GM11168 (cell line): ENCODE results near the gene OGG1.

Source experiments
- in situ Hi-C: fragments of 300-500 bp; cut with MboI; formaldehyde crosslinking; loops from one replicate; pipeline ENCODE4 v1.12.0; 2022; ENCODE audit warnings: low sequenced_read_pairs; ENCODE audit not compliant: unreplicated experiment

Gene OGG1

GRCh38 chr3:9781978-9782603 lies 32.3 kb downstream of the OGG1 start:
- in situ Hi-C loops, result no loop called here

DNA sequence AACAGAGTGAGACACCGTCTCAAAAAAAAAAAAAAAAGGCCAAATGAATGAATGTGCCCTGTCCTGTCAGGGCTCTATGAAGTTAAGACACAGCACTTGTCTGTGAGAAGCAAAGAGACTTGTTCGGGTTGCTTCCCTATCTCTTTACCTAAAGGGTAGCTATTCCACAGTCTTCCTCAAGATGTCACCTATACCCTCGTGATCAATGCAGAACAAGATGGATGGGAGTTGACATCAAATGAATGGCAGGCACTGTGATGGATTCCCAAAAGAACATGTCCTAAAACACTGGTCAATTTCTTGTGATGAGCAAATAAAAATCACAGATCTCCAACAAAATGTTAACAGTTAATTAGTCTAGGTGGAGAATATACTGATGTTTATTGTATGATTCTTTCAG lies 33.0 kb downstream of the OGG1 start:
- in situ Hi-C loops, result no loop called here

GRCh38 chr3:9783954-9784353 lies 34.2 kb downstream of the OGG1 start:
- in situ Hi-C loops, result no loop called here

DNA sequence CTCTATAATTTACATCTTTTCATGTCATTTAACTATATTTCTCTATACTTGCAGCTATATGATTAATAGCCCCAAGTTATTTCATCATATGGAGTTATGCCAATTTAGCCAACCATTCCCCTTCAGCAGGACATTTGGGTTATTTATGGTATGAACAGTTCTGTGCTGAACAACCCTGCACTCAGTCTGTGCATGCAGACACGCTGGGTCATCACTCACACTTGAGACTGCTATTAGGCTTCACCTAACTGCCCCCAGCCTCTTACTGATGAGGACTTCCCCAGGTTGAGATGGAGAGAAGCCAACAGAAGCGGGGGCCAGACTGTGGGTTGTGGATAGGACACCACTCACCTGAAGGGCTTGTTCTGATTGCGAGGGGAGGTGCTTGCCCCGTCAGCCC lies 35.2 kb downstream of the OGG1 start:
- in situ Hi-C loops, result no loop called here

GRCh38 chr3:9785602-9786001 lies 35.9 kb downstream of the OGG1 start:
- in situ Hi-C loops, result no loop called here

DNA sequence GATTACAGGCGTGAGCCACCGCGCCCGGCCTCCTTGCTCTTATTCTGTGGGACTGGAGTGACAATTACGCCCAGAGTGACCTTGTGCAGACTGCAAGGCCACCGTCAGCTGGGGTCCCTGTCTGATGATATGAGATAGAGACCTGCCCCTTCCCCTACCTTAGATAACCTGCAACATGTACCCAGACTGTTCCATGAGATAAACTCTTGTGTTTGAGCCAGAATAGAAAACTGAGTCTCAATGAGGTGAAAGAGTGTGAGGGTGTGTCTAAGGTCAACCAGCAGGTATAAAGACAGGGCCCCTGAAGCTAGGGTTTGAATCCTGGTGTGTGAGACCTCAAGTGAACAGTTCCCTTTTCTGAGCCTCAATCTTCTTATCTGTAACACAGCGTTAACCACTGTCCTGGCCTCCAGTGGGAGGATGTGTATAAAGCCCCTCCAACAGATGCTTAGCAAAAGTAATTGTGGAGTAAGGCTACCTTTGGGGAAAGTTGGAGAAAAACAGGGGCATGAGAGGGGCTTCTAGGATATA lies 36.5 kb downstream of the OGG1 start:
- in situ Hi-C loops, result no loop called here

DNA sequence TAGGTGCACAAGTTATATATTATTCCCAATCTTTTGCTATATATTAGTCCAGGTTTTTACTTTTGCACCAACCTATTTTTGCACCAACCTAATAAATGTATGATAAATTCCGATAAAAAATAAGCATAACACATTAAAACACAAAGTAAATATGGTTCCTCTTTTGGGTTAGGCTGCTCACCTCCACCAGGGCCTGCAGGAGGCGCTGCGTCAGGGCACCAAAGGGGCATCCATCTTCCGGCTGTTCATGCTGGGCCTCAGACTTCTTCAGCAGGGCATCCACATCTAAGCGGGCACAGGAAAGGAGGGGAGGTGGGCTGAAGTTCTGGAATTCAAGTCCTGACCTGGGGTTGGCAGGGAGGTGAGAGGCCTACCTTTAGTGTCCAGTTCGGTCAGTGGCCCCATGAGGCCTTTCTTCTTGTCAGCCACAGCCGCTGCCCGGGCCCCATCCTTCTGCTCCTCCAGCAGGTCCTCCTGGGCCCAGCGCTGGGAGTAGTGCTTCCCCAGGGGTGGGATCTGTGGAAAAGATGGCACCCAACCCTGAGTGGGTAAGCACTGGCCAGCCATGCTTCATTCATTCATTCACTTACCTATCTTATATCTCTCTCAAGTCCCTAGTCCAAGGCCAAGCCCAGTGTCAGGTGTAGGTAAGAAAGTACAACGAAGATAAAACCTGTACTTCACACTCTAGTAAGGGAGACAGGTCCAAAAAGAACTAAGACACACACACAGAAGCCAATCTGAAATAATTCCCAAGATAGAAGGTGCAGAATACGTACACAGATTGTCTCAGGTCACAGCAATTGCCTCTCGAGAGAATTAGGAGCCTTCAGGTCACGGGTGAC lies 37.3 kb downstream of the OGG1 start:
- in situ Hi-C loops, result no loop called here

DNA sequence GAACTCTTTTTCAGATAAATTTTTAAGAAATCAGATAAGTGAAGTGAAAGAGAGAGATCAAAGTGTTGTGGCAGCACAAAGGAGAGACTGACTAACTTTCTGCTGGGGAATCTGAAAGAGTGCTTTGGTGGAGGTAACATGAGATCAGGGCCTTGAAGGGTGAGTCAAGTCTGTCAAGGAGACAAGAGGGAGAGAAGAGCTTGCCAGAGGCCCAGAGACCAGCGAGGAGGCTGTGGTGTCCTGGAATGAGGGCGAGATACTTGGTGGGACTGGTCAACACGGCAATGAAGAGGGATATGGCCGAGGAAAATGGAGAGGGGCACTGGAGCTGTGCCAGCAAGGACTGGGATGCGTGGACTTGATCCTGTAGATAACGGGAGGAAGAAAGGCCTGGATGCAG lies 38.0 kb downstream of the OGG1 start:
- in situ Hi-C loops, result no loop called here

- in situ Hi-C loops, result no loop called here
These were observed 41.4 kb downstream of the OGG1 start for GRCh38 chr3:9791127-9791526.

GRCh38 chr3:9791790-9792404 lies 42.1 kb downstream of the OGG1 start:
- in situ Hi-C loops, result no loop called here

DNA sequence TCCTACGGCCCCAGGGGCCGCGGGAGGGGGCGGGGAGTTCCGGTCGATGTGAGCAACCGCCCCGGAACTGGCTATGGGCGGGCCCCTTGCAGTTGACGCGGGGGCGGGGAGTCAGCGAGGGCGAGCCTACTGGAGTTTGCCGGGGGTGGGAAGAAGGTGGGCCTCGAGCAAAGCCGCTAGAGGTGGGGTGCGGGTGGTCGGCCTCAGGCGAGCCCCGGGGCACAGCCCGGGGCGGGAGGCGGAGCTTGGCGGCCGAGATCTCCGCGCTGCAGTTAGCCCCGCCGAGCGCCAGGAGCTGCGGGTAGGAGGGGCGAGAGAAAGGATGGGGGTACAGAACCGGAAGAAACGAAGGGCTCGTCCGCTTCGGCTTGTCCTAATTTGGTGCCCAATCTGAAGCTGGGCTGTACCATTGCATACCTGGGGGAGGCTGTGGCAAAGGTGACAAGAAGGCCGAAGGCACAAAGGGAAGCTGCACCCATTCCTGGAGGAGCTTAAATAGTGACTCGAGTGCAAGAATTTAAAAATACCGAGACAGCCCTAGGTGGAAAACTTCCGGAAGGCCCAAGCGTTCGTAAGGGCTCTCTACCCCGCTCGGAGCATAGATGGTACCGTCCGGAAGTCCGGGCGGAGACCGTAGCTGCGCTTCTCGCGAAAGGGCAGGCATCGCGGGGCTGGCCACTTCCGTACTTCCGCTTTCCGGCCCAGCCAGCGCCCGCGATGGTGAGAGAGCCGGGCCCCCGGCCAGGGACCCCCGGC lies 42.8 kb downstream of the OGG1 start, which contains the start of the genes ARPC4 and TADA3:
TSS of gene ARPC4 (plus strand) at position 678 of the 756 bp plus-strand sequence. CDS start at position 718, 40 bp downstream.
TSS of gene TADA3 (minus strand) at position 69 of the 756 bp plus-strand sequence. CDS start 1,007 bp downstream, outside the sequence.
- in situ Hi-C loops, result no loop called here

GRCh38 chr3:9793161-9793781 lies 43.5 kb downstream of the OGG1 start:
- in situ Hi-C loops, result no loop called here

DNA sequence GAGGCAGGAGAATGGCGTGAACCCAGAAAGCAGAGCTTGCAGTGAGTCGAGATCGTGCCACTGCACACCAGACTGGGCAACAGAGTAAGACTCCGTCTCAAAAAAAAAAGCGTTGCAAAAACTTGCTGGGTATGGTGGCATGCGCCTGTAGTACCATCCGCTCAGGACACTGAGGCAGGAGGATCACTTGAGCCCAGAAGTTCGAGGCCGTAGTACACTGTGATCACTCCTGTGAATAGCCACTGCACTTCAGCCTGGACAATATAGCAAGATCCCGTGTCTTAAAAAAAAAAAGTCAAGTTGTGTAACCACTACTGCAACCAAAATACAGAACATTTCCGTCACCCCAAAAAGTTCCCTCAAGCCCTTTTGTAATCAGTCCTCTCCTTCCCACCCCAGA lies 44.6 kb downstream of the OGG1 start:
- in situ Hi-C loops, result no loop called here

GRCh38 chr3:9795207-9795606 lies 45.5 kb downstream of the OGG1 start:
- in situ Hi-C loops, result no loop called here

DNA sequence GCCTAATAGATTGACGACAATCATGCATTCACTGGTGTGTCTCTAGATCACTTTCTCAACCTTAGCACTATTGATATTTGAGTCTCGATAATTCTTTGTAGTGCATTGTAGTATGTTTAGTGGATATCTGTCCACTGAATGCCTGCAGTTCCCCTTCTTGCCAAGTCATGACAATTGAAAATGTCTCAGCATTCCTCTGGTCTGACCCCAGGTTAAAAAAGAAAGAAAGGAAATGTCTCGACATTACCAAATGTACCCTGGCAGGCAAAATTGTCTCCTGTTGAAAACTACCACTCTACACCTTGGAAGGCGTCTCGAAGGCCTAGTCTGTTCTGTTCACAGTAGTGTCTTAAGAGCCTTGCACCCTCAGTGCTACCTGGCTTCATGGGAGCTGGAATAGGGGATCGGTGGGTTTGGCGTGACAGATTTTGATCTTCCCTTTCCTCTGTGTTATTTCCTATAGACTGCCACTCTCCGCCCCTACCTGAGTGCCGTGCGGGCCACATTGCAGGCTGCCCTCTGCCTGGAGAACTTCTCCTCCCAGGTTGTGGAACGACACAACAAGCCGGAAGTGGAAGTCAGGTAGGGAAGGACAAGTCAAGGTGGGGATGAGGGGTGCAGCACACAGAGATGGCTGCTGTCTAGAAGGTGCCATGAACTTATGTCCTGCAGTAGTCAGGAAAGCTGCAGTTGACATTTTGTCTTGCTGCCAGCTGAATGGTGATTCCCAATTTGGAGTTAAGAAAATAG lies 47.6 kb downstream of the OGG1 start:
- in situ Hi-C loops, result no loop called here

- in situ Hi-C loops, result no loop called here
These were observed 50.8 kb downstream of the OGG1 start for GRCh38 chr3:9800529-9800928.

GRCh38 chr3:9803494-9803893 lies 53.7 kb downstream of the OGG1 start:
- in situ Hi-C loops, result no loop called here

- in situ Hi-C loops, result no loop called here
These were observed 55.2 kb downstream of the OGG1 start for GRCh38 chr3:9804996-9805395.

DNA sequence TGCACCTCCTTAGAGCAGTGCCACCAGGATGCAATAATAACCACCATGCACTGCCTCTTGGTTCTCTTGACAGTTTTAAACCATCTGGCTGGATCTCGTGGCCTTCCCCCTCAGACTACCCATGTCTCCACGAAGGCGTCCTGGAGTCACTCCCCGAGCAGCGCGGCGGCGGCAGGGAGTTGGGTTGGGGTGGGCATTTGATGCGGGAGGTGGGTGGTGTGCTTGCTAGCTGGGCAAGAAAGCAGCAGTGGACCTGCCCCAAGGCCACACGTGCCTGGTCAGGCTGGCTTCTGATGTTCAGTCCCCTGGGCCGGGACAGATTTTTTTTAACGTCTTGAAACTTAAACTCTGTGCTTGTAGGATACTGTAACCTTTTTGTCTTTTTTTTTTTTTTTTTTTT lies 56.4 kb downstream of the OGG1 start:
- in situ Hi-C loops, result no loop called here
